Activated effector memory CD4-positive, alpha-beta T cell treated with Interleukin-2 at 50 U/mL for 16 hours (primary cell): ENCODE results near the gene MEA1.
A peak's percentile ranks its signal among the peaks of the same experiment; 100 is the strongest.
"Not testable (repeated sequence)": the region's sequence is repeated elsewhere in the genome, so short reads cannot be mapped to it uniquely, and the experiment has no call there.

Experiments used
- DNase-seq: peaks from one replicate; pipeline ENCODE4 v3.0.0-alpha.2; 2020

Gene MEA1

DNA sequence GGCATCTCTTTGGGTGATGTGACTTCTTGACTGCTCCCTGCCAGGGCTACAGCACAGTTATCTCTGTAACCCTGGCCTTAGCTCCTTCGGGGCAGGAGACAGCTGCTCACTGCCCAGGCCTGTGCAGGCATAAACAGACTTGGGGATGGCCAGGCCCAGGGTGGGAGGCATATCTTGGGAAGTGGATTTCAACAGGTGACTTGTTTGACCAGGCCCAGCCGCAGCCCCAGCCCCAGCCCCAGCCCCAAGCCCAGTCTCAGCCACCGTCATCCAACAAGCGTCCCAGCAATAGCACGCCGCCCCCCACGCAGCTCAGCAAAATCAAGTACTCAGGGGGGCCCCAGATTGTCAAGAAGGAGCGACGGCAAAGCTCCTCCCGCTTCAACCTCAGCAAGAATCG lies 7.5 kb downstream of the MEA1 start:
- DNase-seq: no peak

DNA sequence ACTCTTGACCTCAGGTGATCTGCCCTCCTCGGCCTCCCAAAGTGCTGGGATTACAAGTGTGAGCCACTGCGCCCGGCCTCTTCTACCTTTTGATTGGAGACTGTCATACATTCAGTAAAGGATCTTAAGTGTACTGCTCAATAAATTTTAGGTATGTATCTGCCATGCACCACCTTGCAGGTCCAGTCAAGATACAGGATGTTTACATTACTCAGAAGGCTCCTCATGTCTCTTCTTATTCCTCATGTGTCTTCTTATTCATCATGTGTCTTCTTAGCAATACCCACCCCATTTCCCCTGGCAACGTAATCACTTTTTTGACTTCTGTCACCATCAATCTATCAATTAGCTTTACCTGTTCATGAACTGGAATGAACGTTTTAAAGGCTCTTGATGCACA lies 7.9 kb downstream of the MEA1 start:
- no peak for DNase-seq

DNA sequence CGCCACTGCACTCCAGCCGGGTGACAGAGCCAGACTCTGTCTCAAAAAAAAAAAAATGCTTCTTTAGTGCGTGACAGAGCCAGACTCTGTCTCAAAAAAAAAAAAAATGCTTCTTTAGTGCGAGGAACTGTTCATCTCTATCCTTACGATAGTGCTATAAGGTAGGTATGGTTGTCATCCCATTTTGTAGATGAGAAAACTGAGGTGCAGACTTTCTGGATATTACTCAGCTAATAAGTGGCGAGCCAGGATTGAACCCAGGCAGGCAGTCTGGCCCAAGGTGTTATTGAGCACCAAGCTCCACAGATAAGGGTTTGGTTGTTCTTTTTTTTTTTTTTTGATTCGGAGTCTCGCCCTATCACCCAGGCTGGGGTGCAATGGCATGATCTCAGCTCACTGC lies 11.9 kb downstream of the MEA1 start:
- no peak for DNase-seq

DNA sequence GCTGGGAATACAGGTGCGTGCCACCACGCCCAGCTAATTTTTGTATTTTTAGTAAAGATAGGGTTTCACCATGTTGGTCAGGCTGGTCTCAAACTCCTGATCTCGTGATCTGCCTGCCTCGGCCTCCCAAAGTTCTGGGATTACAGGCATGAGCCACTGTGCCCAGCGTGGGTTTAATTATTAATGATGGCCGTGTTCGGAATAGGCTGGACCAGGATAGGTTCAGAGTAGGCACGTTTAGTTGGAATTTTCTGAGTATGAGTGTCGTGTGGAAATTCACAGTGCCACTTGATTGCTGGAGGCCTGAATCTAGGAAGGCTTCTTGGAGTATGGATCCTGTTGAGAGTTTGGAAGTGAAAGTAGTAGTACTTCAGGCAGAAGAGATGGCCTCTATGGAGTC lies 15.5 kb downstream of the MEA1 start:
- DNase-seq: not testable (repeated sequence)

DNA sequence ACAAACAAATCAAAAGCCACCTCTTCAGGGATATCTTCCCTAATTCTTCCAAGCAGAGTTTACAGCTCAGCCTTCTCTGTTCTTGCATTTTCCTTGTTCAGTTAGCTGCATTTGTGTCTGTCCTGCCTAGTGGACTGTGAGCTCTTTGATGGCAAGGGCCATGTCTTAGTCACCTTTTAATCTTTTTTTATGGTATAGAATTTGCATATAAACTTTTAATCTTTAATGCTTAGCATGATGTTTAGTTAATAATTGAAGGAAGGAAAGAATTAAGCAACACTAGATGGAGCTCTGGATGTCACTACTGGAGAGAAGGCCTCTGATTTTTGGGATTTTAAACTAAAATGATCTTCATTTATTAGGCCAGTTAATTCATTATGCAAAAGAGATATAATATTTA lies 17.2 kb downstream of the MEA1 start:
- no peak for DNase-seq

DNA sequence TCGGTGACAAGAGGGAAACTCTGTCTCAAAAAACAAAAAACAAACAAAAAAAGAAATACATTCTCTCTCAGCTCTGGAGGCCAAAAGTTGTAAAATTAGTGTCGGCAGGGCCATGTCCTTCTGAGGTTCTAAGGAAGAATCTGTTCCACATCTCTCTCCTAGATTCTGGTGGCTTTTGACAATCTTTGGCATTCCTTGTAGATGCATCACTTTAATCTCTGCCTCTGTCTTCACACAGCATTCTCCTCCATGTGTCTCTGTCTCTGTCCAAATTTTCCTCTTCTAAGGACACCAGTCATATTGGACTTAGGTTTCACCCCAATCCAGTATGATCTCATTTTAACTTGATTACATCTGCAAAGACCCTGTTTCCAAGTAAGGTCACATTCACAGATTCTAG lies 20.3 kb downstream of the MEA1 start:
- DNase-seq: no peak

DNA sequence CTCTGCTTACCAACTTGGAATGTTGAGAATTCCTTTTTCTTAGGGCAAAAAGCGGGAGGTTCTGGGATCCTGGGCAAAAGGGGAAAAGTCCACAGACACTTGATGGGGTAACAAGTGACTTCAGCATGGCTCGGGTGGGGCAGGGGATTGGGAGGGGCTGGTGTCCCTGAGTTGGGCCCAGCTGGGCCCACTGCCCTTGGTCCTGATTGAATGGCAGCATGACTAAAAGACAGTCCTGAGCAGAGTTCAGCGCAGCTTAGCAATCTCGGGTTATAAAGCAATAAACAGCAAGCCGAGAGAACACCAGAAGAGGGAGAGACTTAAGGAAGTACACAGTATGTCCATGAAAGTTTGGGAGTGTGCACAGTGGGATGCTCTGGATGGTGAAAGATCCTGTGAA lies 23.8 kb downstream of the MEA1 start:
- DNase-seq: no peak

DNA sequence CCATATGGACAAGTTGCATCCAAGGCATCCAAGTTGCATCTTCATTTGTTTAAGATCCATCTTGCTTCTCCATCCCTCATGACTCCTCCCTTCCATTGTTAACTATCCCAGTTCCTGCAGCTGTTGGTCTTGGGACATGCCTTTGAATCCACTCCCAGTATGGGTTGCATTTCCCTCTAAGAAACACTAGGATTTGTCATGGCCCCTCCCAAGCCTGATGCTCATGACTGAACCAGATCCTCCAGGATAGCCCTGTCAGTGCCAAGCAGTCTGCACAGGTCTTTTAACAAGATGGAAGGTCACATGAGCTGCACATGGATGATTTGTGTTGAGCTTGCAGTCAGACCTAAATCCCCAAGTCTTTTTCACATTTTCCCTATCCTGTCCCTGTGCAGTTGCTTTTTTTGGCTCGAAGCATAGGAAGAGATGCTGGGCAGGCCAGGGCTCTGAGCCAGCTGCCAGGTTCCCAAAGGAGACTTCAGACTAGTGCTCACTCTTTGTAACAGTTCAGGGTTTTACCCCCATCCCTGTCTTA lies 25.2 kb downstream of the MEA1 start:
- no peak for DNase-seq

DNA sequence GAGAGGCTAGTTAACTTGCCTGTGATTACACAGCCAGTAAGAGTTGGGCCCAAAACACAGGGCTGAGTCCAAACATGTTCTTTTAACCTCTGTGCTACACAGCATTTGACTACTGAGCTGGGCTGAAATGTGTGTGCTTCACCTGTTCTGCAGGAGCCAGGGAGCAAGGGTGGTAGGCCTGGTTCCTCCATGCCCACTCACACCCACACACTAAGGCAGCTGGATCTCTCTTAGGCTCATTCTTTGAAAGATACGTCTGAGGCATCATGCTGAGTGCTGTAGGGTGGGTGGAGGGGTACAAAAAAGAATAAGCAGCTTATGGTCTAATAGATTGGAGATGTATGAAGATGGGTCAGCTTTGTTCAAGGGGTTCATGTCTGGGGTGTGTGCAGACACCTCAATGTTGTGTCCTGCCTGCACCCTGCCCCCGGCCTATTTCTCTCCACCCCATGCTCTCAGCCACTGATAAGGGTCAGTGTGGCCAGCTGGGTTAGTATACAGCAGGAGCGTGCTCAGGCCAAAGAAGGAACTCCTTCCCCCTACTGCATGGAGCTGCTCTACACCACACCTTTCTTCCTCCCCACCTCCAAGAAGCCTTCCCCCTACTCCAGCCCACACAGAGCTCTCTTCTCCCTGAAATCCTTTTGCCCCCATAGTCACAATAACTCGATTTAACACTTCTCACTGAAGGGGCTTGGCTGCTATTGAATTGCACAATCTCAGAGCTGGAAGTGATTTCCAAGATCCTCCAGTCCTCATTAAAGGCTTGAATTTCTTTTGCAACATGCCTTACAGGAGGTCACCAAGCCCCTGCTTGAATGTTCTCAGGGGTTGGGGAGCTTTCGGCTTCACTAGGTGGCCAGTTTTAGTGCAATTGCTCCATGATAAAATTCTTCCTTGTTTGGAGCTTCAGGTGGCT lies 26.0 kb downstream of the MEA1 start:
- DNase-seq: no peak

DNA sequence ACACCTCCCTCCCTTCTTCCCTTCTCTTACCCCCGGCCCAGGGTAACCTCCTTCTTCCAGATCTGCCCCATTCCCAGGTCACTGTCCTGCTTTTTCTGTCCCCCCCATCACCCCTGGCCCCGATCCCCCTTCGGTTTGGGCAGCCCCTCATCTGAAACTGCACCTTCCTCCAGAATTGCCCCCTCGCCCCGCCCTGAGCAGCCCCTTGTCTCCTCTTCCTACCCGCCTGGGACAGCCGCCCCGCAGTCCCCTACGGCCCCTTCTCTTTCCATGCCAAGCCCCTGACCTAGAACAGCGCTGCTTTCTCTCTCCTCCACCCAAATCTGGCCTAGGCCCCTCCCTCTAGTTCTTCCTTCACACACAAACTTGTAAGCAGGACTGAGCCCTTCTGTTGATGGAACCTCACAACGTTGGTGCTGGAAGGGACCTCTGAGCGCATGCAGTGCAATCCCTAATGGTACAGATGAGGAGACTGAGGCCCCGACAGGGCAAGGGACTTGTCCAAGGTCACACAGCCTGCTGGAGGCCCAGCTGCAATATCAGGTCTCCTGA lies 28.7 kb downstream of the MEA1 start:
- DNase-seq: no peak

DNA sequence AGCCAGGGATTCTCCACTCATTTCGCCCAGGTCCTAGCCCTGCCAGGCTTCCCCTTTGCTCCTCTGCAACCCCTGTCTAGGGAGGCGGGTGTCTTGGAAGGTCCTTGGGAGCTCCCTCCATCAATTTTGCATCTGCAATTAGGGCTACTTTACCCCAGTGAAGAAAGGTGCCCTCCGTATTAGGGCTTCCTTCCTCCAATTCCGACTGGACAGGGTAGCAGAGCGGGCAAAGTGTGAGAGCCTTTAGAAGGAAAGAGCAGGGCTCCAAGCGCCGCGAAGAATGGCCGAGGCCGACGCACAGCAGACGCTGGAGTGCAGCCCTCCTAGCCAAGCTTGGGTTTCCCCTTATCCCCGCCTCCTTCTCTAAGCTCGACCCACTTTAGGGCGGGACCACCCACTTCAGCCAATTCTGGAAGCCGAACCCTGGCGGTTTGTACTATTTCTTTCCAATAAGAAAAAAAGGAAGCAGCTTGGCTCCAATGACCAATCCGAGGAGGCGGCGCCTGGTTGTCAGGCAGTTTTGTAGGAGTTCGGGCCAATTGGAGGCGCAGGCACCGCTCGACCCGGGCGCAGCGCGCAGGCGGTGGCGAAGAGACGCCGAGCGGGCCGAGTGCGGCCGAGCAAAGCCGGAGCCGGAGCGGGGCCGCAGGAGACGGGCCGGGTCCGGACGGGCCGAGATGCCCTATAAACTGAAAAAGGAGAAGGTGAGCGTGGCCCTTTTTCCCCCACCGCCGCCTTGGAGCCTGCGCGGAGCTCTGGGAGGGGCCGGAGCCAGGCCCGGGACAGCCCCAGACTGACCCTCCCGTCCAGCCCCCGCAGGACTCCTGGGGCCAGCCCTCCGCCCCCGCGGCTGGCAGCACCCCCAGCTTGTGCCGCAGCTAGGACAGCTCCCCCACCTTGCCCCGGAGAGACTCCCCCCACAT lies 29.5 kb downstream of the MEA1 start, which contains the start of gene PPP2R5D:
PPP2R5D (plus strand) TSS at position 570 of the 923 bp plus-strand sequence; CDS start at position 678, 108 bp downstream.
- DNase-seq: peak; percentile 97

DNA sequence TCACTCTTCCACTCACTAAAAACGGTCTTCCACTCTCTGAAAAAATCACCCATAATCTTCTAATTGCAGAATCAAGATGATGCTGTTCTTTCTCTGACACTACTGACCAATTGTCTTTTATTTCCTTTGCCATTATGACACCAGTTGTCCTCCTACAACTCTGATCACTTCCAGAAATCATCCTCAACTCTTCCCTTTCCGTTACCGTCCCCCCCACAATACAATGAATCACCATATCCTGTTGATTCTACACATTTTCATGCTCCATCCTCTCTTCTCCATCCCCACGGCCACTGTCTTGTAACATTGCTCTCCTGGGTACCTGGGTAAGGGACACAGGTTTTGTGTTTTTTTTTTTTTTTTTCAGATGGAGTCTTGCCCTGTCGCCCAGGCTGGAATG lies 31.9 kb downstream of the MEA1 start:
- DNase-seq: no peak

DNA sequence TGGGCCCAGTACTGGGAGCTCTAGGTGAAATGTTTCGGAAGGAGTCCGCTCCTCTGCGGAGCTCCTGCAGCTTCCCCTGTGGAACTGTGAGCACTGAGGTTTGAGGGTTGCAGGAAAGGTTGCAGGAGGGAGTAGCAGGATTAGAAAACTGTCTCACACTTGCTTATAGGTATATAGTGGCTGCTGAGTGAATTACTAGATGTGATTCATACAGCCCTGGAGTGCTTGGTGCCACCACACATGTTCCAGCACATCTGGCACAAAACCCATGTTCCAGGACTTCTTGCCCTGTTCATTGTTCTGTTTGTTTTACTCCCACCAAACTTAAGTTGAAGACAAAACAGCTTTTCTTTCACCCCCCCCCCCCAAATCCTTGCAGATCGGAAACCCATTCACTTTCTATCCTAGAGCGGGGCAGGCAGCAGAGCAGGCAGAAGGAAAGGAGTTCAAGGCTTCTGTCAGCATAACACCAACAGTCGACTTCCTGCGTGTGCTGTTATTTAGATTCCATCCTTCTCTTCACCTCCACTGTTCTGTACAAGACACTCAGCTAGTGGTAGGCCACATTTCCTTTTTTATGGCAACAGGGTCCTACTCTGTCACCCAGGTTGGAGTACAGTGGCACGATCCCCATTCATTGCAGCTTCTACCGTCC lies 34.1 kb downstream of the MEA1 start:
- no peak for DNase-seq

DNA sequence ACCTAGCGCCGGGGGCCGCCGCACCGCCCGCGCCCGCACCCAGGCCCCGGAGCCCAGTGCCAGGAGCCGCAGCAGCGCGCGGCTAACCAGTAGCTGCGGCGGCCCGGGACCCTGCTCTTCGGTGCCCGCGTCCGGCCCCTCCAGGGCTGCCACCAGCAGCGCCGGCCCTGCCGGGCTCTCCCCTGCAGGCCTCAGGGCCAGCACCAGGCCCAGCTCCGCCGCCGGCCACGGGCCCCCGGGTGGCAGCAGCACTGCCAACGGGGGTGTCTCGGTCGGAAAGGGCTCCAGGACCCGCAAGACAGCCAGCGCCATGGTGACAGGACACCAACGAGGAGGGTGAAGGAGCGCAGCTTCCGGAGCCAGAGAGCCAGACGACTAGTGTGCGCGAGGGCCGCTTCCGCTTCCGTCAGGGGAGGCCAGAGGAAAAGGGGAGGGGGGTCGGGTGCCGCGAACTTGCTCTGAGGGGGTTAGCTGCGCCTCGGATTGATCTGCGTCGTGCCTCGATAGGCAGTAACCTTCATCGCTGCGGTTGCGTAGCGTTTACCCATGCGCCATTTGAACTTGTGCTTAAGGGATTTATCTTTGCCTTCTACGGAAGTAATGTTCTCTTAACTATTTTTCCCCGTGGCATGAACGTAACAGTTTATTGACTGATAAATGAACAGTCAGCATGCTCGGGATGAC lies 34.8 kb downstream of the MEA1 start, which contains the start of gene PEX6:
PEX6 (minus strand) TSS at position 343 of the 684 bp plus-strand sequence; CDS start at position 312, 31 bp downstream.
- DNase-seq: peak; percentile 85

DNA sequence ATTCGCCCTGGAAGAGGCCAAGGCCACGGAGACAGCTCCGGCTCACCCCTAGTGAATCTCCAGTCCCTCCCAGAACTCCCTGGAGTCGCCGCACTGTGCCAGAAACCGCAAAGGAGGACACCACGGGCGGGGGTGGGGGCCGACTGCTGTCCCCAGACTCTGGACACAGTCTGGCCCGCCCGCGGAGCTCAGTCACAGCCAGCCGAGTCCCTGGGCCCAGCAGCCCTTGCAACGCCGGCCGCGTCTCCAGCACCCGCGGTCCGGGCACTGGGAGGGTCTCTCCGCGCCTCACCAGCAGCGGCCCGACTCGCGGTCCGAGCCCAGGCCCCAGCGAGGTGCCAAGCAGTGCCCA lies 35.3 kb downstream of the MEA1 start:
- DNase-seq: no peak

DNA sequence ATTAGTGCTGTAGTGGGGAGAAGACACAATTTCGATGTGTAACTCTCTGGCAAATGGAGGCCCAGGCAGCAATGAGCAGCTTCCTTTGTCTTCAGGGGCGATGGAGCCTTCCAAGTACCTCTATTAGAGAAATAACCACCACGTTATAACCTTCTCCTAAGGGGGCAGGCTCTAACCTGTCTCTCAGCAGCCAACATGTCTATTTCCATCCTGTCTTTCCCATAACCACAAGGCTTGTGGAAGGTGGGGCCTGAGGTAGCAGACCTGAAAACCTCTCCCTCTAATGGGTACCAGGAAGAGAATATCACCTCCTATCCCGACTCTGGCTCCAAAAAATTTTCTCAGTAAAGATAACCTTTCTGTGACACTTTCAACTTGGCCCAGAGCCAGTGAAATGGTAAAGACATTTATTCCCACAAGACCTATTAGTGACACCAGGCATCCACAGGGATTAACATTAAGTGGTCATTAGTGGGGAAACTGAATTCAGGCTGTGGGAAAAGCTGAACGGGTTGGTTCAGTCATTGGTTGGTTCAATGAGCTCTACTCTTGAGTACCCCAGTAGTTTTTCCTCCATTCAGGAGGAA lies 38.7 kb downstream of the MEA1 start:
- DNase-seq: no peak

DNA sequence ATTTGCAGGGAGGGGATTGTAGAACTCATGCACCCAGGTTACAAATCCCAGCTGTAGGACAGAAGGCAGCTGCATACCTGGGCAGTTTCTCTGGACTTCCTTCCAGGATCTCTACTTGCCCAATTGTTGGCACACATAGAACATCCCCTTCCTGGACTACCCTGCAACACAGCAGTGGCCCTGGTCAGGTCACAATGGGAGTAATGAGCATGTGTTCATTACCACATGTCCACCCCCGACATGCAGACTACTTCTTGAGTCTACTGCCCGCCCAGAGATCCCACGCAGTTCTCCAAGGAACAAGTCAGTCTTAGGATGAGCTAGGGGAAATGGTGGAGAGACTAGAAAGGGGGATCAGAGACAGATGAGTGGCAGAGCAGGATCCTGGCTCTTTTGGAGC lies 39.8 kb downstream of the MEA1 start:
- no peak for DNase-seq

DNA sequence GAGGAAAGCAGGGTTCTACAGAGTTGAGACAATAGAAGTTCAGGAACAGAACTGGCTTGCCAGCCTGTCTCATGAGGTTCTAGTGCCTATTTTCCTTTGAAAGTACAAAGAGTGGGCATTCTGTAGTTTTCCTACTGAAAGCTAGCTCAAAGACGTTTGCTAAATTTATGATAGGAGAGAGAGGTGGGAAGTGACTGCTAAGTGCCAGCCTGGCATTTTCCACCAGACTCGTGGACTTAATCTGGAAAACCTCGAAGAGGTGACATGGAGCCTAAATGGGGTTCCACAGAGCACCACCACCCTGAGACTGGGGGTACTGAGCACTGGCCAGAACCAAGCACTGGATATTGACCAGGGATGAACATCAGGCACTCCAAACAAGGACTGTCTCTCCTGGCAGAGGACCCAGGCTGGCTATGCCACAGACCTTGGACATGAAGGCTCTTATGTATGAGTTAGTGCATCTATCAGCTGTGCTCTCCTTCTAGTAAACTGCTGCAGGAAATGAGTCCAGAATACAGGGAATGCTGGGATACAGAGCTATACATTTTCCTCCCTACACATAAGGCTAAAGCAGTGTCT lies 41.9 kb downstream of the MEA1 start:
- no peak for DNase-seq

DNA sequence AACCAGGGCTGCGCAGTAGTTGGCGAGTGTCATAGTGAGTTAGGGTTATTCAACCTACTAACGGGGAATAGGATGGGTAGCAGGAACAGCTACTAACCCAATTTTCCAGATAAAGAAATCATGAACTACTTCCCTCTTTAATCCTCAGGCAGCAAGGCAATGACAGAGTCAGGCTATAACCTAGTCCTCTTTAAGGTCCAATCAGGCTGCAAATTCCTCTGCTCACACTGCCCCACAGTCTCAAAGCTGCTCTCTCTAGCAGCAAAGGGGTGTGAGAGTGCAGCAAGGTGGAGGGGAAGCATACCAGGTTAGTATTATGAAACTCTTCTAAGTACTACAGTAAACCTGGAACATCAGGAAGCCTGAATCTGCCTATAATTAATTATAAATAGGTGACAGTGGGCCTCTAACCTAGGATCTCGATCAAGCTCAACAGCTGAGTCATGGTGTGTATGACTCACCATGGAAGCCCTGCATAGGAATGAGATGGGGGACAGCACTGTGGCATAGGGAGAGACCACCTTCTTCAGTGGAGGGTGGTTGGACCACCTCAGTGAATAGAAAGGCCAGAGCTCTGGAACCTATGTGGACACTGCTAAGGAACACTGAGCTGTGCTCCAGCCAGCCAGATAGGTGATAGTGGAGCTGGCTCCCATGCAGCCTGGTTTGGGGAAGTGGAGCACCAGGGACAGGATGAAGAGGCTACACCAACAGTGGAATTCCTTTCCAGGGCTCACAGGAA lies 42.7 kb downstream of the MEA1 start:
- DNase-seq: no peak

DNA sequence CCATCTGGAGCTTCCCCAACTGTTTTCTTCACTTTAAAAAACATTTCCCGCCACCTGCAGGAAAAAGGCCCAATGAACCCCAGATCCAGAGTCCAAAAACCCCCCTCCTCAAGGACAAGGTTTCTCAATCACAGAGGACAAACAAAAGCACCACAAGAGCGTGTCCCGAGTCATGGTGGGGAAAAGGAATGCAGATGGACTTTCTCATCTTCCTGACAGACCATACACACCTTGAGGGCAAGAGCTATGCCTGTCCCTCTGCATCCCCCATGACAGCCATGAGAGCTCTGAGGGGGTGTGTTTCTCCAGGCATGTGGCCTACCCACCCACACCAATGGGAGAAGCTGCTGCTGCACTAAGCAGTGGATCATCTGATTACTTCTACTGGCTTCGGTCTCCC lies 43.8 kb downstream of the MEA1 start:
- no peak for DNase-seq
